SK-N-SH (cell line): Measurements from ENCODE around the gene CBX3. TPM values are rescaled to one million over a fixed set of nuclear protein-coding genes. Genes with fewer than 3 reads are reported as not detected.
"Not testable (repeated sequence)": the region's sequence is repeated elsewhere in the genome, so short reads cannot be mapped to it uniquely, and the experiment has no call there.

Experiments
- CTCF ChIA-PET: fragments of 300-600, 350-600 bp; formaldehyde crosslinking; extraction: SDS; loops from one replicate; lab custom pipeline; 2021; lab: Yijun Ruan, JAX
- POLR2A ChIA-PET: fragments of 350-600 bp; sonication (Branson Sonifier 250); formaldehyde crosslinking; extraction: SDS; loops from one replicate; lab custom pipeline; 2020; ENCODE audit warnings: antibody characterized with exemption, inconsistent platforms; lab: Yijun Ruan, JAX
- DNase-seq: peaks from one replicate; pipeline ENCODE4 v3.0.0; 2012
- H2AFZ ChIP-seq: fragments of 200-600 bp; sonication (generic); 2 replicates; pipeline ENCODE4 v1.8.1; 2016; ENCODE audit warnings: antibody characterized with exemption, mild to moderate bottlenecking, low read depth
- H3F3A ChIP-seq: fragments of 200-600 bp; sonication (generic); replicated peaks from 2 replicates; pipeline ENCODE3; 2016; ENCODE audit warnings: antibody characterized with exemption, mild to moderate bottlenecking; ENCODE audit not compliant: insufficient read depth
- H3K27ac ChIP-seq, 2 experiments: fragments of 200-500 bp in 1 of 2; fragments of 200-600 bp in 1 of 2; sonication (Bioruptor generic) in 1 of 2; sonication (generic), shearing (Covaris generic) in 1 of 2; 2 replicates each; pipeline versions ENCODE4 v1.5.1 to v1.6.1; 2014 to 2016; ENCODE audit warnings: low read depth in 2 of 2, inconsistent platforms in 1 of 2, low read length in 1 of 2, mild to moderate bottlenecking in 1 of 2, mixed read lengths in 1 of 2
- H3K27me3 ChIP-seq: fragments of 200-600 bp; sonication (generic), shearing (Covaris generic); 2 replicates; pipeline ENCODE4 v1.6.1; 2016; ENCODE audit warnings: mixed run types; ENCODE audit not compliant: insufficient read depth
- H3K36me3 ChIP-seq, 2 experiments: fragments of 200-500 bp in 1 of 2; fragments of 200-600 bp in 1 of 2; sonication (Bioruptor generic) in 1 of 2; sonication (generic) in 1 of 2; replicated peaks in 1 of 2; 2 replicates each; pipeline versions ENCODE3 to v1.5.1; 2014 to 2016; ENCODE audit warnings: low read length in 1 of 2, mild to moderate bottlenecking in 1 of 2; ENCODE audit not compliant: insufficient read depth in 2 of 2, control insufficient read depth in 1 of 2
- H3K4me1 ChIP-seq, 2 experiments: fragments of 200-500 bp in 1 of 2; fragments of 200-600 bp in 1 of 2; sonication (Bioruptor generic) in 1 of 2; sonication (generic), shearing (Covaris generic) in 1 of 2; 2 replicates each; pipeline versions ENCODE4 v1.5.1 to v1.6.1; 2014 to 2016; ENCODE audit warnings: low read depth in 1 of 2, low read length in 1 of 2, mixed run types in 1 of 2; ENCODE audit not compliant: insufficient read depth in 2 of 2, control insufficient read depth in 1 of 2
- H3K4me2 ChIP-seq: fragments of 200-600 bp; sonication (generic), shearing (Covaris generic); 2 replicates; pipeline ENCODE4 v1.6.1; 2017; ENCODE audit warnings: mixed run types
- H3K4me3 ChIP-seq, 2 experiments: fragments of 200-500 bp in 1 of 2; fragments of 200-600 bp in 1 of 2; sonication (Bioruptor generic) in 1 of 2; sonication (generic), shearing (Covaris generic) in 1 of 2; 2 replicates each; pipeline versions ENCODE4 v1.5.1 to v1.8.1; 2014 to 2016; ENCODE audit warnings: low read depth in 2 of 2, inconsistent platforms in 1 of 2, low read length in 1 of 2, mild to moderate bottlenecking in 1 of 2, mixed read lengths in 1 of 2, moderate library complexity in 1 of 2
- H3K79me2 ChIP-seq: fragments of 200-600 bp; sonication (generic); 2 replicates; pipeline ENCODE4 v1.8.1; 2017; ENCODE audit warnings: mild to moderate bottlenecking; ENCODE audit not compliant: insufficient read depth
- H3K9ac ChIP-seq: fragments of 200-600 bp; sonication (generic); 2 replicates; pipeline ENCODE4 v1.6.1; 2017; ENCODE audit warnings: mixed run types
- H3K9me2 ChIP-seq: fragments of 200-600 bp; sonication (generic); 2 replicates; pipeline ENCODE4 v1.6.1; 2017; ENCODE audit warnings: mixed run types
- H3K9me3 ChIP-seq: fragments of 200-600 bp; sonication (generic); 2 replicates; pipeline ENCODE4 v1.6.1; 2017; ENCODE audit warnings: mixed run types, mild to moderate bottlenecking, moderate library complexity
- H4K20me1 ChIP-seq: fragments of 200-600 bp; sonication (generic); 2 replicates; pipeline ENCODE4 v1.6.1; 2017; ENCODE audit warnings: mild to moderate bottlenecking, mixed run types; ENCODE audit not compliant: insufficient read depth
- FOXJ3 ChIP-seq: sonication (generic); formaldehyde crosslinking; IDR thresholded peaks from 2 replicates; pipeline ENCODE4 v1.5.1; 2020; ENCODE audit warnings: mild to moderate bottlenecking, missing genetic modification reagents
- GABPA ChIP-seq: IDR thresholded peaks from 2 replicates; pipeline ENCODE4 v1.4.0; 2012; ENCODE audit warnings: low read depth, mild to moderate bottlenecking
- JUND ChIP-seq: IDR thresholded peaks from 2 replicates; pipeline ENCODE4 v1.4.0; 2012
- NFIC ChIP-seq: IDR thresholded peaks from 2 replicates; pipeline ENCODE4 v1.4.0; 2012; ENCODE audit warnings: borderline replicate concordance
- NRF1 ChIP-seq: IDR thresholded peaks from 2 replicates; pipeline ENCODE4 v1.6.1; 2012; ENCODE audit warnings: low read depth, mild to moderate bottlenecking, low read length
- RAD21 ChIP-seq: IDR thresholded peaks from 2 replicates; pipeline ENCODE4 v1.6.1; 2012; ENCODE audit warnings: mild to moderate bottlenecking, low read length
- RCOR1 ChIP-seq: fragments of 150-350 bp; IDR thresholded peaks from 2 replicates; pipeline ENCODE4 v1.6.1; 2017; ENCODE audit warnings: antibody characterized with exemption, low read length
- RFX5 ChIP-seq: IDR thresholded peaks from 2 replicates; pipeline ENCODE4 v1.6.1; 2012; ENCODE audit warnings: mild to moderate bottlenecking, improper control_type of control experiment, low read length
- TAF1 ChIP-seq: IDR thresholded peaks from 2 replicates; pipeline ENCODE4 v1.6.1; 2012; ENCODE audit warnings: low read depth, mild to moderate bottlenecking, low read length, moderate library complexity, borderline replicate concordance
- TCF12 ChIP-seq: IDR thresholded peaks from 2 replicates; pipeline ENCODE4 v1.4.0; 2012
- YY1 ChIP-seq: IDR thresholded peaks from 2 replicates; pipeline ENCODE4 v1.4.0; 2012; ENCODE audit warnings: low read depth, mild to moderate bottlenecking
- WGBS: methylation state at CpG from one replicate; pipeline ENCODE4 v1.1.6; 2017; ENCODE audit warnings: low lambda C conversion rate; 5-methylcytosine and 5-hydroxymethylcytosine counted together
- polyA plus RNA-seq, 3 experiments: library from polyadenylated mRNA; depleted of rRNA; stranded (reverse); fragments of >200 nt; gene quantifications; 2 replicates each; pipeline ENCODE4 v1.2.3, GENCODE V29; 2012
- TF ChIP-seq, protein P1 (sequence below): IDR thresholded peaks from 2 replicates; pipeline ENCODE4 v1.4.0; 2012; ENCODE audit warnings: low read depth, borderline replicate concordance
- TF ChIP-seq, protein P2 (sequence below): IDR thresholded peaks from 2 replicates; pipeline ENCODE4 v1.6.1; 2012; ENCODE audit warnings: mild to moderate bottlenecking, low read depth, low read length, moderate library complexity
- TF ChIP-seq, protein P3 (sequence below): IDR thresholded peaks from 2 replicates; pipeline ENCODE4 v1.4.0; 2012; ENCODE audit warnings: low read depth, borderline replicate concordance

CBX3 gene
- polyA plus RNA-seq, 1 of the 3 experiments (the other 2 are of a cell fraction) = 97.0 TPM

DNA sequence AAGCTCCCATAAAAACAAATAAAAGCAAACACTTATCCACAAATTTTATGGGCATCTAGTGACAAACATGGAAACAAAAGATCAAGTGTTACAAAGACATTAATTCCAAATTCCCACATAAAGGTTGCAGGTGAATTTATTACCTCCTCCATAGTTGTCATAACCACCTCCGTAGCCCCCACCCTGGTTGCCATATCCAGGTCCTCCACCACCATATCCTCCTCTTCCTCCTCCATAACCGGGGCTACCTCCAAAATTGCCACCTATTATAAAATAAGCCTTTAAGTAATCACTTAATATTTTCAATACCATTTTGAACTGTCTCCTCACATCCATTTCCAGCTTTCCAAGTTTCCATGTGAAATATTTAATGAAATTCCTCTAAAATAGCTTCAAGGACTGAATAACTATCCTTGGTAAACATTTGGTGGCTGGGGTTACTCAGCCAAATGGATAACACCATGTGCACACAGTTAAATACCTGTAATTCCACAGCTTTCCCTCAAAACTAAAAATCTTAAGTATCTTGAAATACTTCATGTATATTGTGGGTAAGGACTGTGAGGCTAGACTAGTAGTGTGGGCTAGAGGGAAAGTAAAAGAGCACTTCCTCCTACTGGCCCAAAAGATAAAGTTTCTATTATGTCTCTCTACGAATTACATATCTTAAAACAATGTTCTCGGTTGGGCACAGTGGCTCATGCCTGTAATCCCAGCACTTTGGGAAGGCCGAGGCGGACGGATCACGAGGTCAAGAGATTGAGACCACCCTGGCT lies 7.9 kb upstream of the CBX3 start:
- H3K9me3 ChIP-seq = no peaks in the 10 kb centered on the region
- peaks cover 90 to 98% of the 10 kb centered on the region in 2 experiments for H3K36me3 ChIP-seq
- no peaks in the 10 kb centered on the region for H3K27me3 ChIP-seq
- no peak overlapping the region for H3K9ac ChIP-seq
- DNase-seq = no peak
- ChIA-PET CTCF (interaction anchor here (1.1 to 11.3 kb wide), 5 partner anchors 53 to 474 kb away, joined by 3 to 260 read pairs (median 4); no protein-coding TSS in a partner anchor), POLR2A (no interaction called here)
- no peaks in the 10 kb centered on the region for H3K9me2 ChIP-seq
- WGBS = 93% methylated on average over 8 of the region's 8 CpGs
- H3K4me1 ChIP-seq = peaks cover 35 to 37% of the 10 kb centered on the region in 2 experiments
- peaks cover 97% of the 10 kb centered on the region for H3K79me2 ChIP-seq
- H3K4me3 ChIP-seq = no peak overlapping the region
- peaks cover 98% of the 10 kb centered on the region for H4K20me1 ChIP-seq
- peaks cover 88% of the 10 kb centered on the region for H3F3A ChIP-seq
- TF ChIP-seq TAF1 (no peak), YY1 (no peak), FOXJ3 (CRISPR knock-in tag) (no peak), RAD21 (no peak), RCOR1 (no peak), NFIC (no peak), RFX5 (no peak), JUND (0 out of 2 replicates have a peak, but pooled peaks have one; percentile 1)
- TF ChIP-seq, protein P1, sequence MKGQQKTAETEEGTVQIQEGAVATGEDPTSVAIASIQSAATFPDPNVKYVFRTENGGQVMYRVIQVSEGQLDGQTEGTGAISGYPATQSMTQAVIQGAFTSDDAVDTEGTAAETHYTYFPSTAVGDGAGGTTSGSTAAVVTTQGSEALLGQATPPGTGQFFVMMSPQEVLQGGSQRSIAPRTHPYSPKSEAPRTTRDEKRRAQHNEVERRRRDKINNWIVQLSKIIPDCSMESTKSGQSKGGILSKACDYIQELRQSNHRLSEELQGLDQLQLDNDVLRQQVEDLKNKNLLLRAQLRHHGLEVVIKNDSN = no peak
- TF ChIP-seq, all 33 proteins: peak for 1
- 0 out of 2 replicates have a peak overlapping the region, but pooled peaks have one; percentile 5 for H3K4me2 ChIP-seq
- H3K27ac ChIP-seq = peak overlapping the region; percentile 3 to 32; a peak in 2 of 4 replicates
- H2AFZ ChIP-seq = no peak overlapping the region

DNA sequence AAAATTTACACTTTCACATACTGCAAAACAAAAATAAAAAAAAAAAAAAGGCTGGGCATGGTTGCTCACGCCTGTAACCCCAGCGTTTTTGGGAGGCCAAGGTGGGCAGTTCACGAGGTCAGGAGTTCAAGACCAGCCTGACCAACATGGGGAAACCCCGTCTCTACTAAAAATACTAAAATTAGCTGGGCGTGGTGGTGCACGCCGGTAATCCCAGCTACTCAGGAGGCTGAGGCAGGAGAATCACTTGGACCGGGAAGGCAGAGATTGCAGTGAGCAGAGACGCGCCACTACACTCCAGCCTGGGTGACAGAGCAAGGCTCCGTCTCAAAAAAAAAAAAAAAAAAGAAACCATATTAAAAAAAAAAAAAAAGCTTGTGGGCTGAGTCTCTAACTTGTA lies 6.8 kb upstream of the CBX3 start:
- peaks cover 98% of the 10 kb centered on the region for H3K79me2 ChIP-seq
- not testable (repeated sequence) for H3K27me3 ChIP-seq, H3K9me3 ChIP-seq, H3K9ac ChIP-seq, H3K4me2 ChIP-seq, H3K27ac ChIP-seq, DNase-seq, H3K9me2 ChIP-seq, H2AFZ ChIP-seq, H3K4me3 ChIP-seq
- peaks cover 88% of the 10 kb centered on the region for H3F3A ChIP-seq
- POLR2A ChIA-PET = interaction anchor here (0.6 to 0.7 kb wide), 2 partner anchors 9 to 15 kb away, joined by 3 to 5 read pairs; no protein-coding TSS in a partner anchor
- peaks cover 98% of the 10 kb centered on the region for H4K20me1 ChIP-seq
- WGBS = 77% methylated on average over 11 of the region's 11 CpGs
- CTCF ChIA-PET = interaction anchor here (0.6 to 11.3 kb wide), 4 partner anchors 109 to 461 kb away, joined by 4 to 260 read pairs (median 4); no protein-coding TSS in a partner anchor
- peaks cover 35 to 37% of the 10 kb centered on the region in 2 experiments for H3K4me1 ChIP-seq
- H3K36me3 ChIP-seq = peaks cover 90 to 98% of the 10 kb centered on the region in 2 experiments

DNA sequence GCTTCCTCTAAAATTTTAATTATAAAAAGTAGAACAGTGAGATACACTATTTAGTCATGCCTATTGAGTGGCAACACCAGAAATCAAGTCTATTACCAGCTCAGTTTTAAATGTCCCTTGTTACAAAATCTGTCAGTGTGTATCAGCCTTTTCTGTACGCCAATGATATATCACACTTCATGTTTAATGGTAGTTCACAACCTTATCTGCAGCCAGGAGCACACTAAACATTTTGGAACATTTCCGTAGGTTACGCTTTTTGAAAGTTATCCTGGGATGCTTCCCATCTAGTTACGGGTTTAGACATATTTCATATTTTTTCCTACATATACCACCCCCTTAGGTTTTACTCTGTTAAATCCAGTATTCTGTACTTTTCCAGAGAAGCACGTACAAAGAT lies 6.4 kb upstream of the CBX3 start:
- Histone ChIP-seq H3K27ac (no peak overlapping the region), H3K4me3 (no peak overlapping the region), H3K36me3 (peaks cover 86 to 95% of the 10 kb centered on the region in 2 experiments), H3K27me3 (no peaks in the 10 kb centered on the region), H3K4me2 (no peak overlapping the region), H4K20me1 (peaks cover 99% of the 10 kb centered on the region), H3F3A (peaks cover 88% of the 10 kb centered on the region), H2AFZ (no peak overlapping the region), H3K9me3 (no peaks in the 10 kb centered on the region), H3K9me2 (no peaks in the 10 kb centered on the region), H3K9ac (no peak overlapping the region), H3K79me2 (peaks cover 99% of the 10 kb centered on the region), H3K4me1 (peaks cover 35 to 37% of the 10 kb centered on the region in 2 experiments)
- POLR2A ChIA-PET = interaction anchor here (0.6 kb wide), 1 partner anchor 15 kb away, joined by 5 read pairs; no protein-coding TSS in a partner anchor
- no peak for DNase-seq
- 84% methylated on average over 5 of the region's 5 CpGs for WGBS
- CTCF ChIA-PET = interaction anchor here (0.6 to 11.3 kb wide), 5 partner anchors 109 to 461 kb away, joined by 3 to 260 read pairs (median 4); no protein-coding TSS in a partner anchor
- TF ChIP-seq NRF1 (no peak), TAF1 (no peak), GABPA (no peak), NFIC (no peak), TCF12 (no peak)
- TF ChIP-seq, protein P2, sequence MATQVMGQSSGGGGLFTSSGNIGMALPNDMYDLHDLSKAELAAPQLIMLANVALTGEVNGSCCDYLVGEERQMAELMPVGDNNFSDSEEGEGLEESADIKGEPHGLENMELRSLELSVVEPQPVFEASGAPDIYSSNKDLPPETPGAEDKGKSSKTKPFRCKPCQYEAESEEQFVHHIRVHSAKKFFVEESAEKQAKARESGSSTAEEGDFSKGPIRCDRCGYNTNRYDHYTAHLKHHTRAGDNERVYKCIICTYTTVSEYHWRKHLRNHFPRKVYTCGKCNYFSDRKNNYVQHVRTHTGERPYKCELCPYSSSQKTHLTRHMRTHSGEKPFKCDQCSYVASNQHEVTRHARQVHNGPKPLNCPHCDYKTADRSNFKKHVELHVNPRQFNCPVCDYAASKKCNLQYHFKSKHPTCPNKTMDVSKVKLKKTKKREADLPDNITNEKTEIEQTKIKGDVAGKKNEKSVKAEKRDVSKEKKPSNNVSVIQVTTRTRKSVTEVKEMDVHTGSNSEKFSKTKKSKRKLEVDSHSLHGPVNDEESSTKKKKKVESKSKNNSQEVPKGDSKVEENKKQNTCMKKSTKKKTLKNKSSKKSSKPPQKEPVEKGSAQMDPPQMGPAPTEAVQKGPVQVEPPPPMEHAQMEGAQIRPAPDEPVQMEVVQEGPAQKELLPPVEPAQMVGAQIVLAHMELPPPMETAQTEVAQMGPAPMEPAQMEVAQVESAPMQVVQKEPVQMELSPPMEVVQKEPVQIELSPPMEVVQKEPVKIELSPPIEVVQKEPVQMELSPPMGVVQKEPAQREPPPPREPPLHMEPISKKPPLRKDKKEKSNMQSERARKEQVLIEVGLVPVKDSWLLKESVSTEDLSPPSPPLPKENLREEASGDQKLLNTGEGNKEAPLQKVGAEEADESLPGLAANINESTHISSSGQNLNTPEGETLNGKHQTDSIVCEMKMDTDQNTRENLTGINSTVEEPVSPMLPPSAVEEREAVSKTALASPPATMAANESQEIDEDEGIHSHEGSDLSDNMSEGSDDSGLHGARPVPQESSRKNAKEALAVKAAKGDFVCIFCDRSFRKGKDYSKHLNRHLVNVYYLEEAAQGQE = no peak
- TF ChIP-seq, protein P3, sequence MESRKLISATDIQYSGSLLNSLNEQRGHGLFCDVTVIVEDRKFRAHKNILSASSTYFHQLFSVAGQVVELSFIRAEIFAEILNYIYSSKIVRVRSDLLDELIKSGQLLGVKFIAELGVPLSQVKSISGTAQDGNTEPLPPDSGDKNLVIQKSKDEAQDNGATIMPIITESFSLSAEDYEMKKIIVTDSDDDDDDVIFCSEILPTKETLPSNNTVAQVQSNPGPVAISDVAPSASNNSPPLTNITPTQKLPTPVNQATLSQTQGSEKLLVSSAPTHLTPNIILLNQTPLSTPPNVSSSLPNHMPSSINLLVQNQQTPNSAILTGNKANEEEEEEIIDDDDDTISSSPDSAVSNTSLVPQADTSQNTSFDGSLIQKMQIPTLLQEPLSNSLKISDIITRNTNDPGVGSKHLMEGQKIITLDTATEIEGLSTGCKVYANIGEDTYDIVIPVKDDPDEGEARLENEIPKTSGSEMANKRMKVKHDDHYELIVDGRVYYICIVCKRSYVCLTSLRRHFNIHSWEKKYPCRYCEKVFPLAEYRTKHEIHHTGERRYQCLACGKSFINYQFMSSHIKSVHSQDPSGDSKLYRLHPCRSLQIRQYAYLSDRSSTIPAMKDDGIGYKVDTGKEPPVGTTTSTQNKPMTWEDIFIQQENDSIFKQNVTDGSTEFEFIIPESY = no peak
